ENCODE measurements around the gene ADCY1. TPM values are rescaled to one million over a fixed set of nuclear protein-coding genes. Genes with fewer than 3 reads are reported as not detected.

Gene ADCY1
- total and polyA plus RNA-seq, 7 experiments from 2014 or later, result 0.01 to 5.1 (median 0.01) TPM; not detected in 4

- CTCF ChIA-PET, result no interaction called here
- intact Hi-C loops (cut with micrococcal nuclease), result no loop called here
- Mint-ChIP-seq H3K4me1 (no peaks in the 10 kb centered on the region), H3K9me3 (peaks cover 0 to 4% (median 0%) of the 10 kb centered on the region in 11 donors), H3K27ac (no peak overlapping the region), H3K36me3 (no peaks in the 10 kb centered on the region), H3K27me3 (peaks cover 0 to 17% (median 10%) of the 10 kb centered on the region in 5 donors), H3K4me3 (no peak overlapping the region)
- DNase-seq (peak in 1 of 9 donors; percentile 11), ATAC-seq (no peak)
- H3K36me3 ChIP-seq (ENCODE audit: control insufficient read depth in 2 of 3, insufficient read depth in 3 of 3, low read length in 3 of 3), result no peaks in the 10 kb centered on the region
- no peaks in the 10 kb centered on the region for H3K9me3 ChIP-seq (ENCODE audit: control insufficient read depth in 2 of 3, low read length in 3 of 3)
- no peaks in the 10 kb centered on the region for H3K27me3 ChIP-seq (ENCODE audit: control insufficient read depth in 2 of 2, insufficient read depth in 2 of 2, low read length in 2 of 2)
- POLR2A ChIA-PET, result no interaction called here
- no peak overlapping the region for H3K4me3 ChIP-seq (ENCODE audit: low read length)
- H3K4me1 ChIP-seq (ENCODE audit: control insufficient read depth in 2 of 2, insufficient read depth in 2 of 2, low read length in 2 of 2), result no peaks in the 10 kb centered on the region
- no peak overlapping the region for H3K27ac ChIP-seq (ENCODE audit: low read depth, low read length)
Measured at GRCh38 chr7:45682836-45683555, 108.8 kb downstream of the ADCY1 start.

GRCh38 chr7:45683556-45684148 lies 109.5 kb downstream of the ADCY1 start:
- POLR2A ChIA-PET, result no interaction called here
- intact Hi-C loops (cut with micrococcal nuclease), result no loop called here
- Mint-ChIP-seq H3K4me3 (no peak overlapping the region), H3K9me3 (no peaks in the 10 kb centered on the region), H3K27ac (no peak overlapping the region), H3K4me1 (no peaks in the 10 kb centered on the region), H3K27me3 (peaks cover 0 to 13% (median 6%) of the 10 kb centered on the region in 5 donors), H3K36me3 (no peaks in the 10 kb centered on the region)
- Histone ChIP-seq H3K36me3 (ENCODE audit: control insufficient read depth in 2 of 3, insufficient read depth in 3 of 3, low read length in 3 of 3) (no peaks in the 10 kb centered on the region), H3K4me1 (ENCODE audit: control insufficient read depth in 2 of 2, insufficient read depth in 2 of 2, low read length in 2 of 2) (no peaks in the 10 kb centered on the region), H3K27ac (ENCODE audit: low read depth, low read length) (no peak overlapping the region), H3K9me3 (ENCODE audit: control insufficient read depth in 2 of 3, low read length in 3 of 3) (no peaks in the 10 kb centered on the region), H3K27me3 (ENCODE audit: control insufficient read depth in 2 of 2, insufficient read depth in 2 of 2, low read length in 2 of 2) (no peaks in the 10 kb centered on the region), H3K4me3 (ENCODE audit: low read length) (no peak overlapping the region)
- ATAC-seq (no peak), DNase-seq (peak in 1 of 9 donors; percentile 13)
- CTCF ChIA-PET, result no interaction called here

GRCh38 chr7:45684910-45685618 lies 110.9 kb downstream of the ADCY1 start:
- Mint-ChIP-seq H3K27me3 (peaks cover 0 to 13% (median 0%) of the 10 kb centered on the region in 5 donors), H3K4me1 (no peaks in the 10 kb centered on the region), H3K36me3 (no peaks in the 10 kb centered on the region), H3K27ac (no peak overlapping the region), H3K4me3 (no peak overlapping the region), H3K9me3 (no peaks in the 10 kb centered on the region)
- DNase-seq (peak in 1 of 9 donors; percentile 8), ATAC-seq (no peak)
- no peak overlapping the region for H3K4me3 ChIP-seq (ENCODE audit: low read length)
- POLR2A ChIA-PET, result no interaction called here
- CTCF ChIA-PET, result no interaction called here
- no peaks in the 10 kb centered on the region for H3K27me3 ChIP-seq (ENCODE audit: control insufficient read depth in 2 of 2, insufficient read depth in 2 of 2, low read length in 2 of 2)
- intact Hi-C loops (cut with micrococcal nuclease), result no loop called here
- H3K27ac ChIP-seq (ENCODE audit: low read depth, low read length), result no peak overlapping the region
- no peaks in the 10 kb centered on the region for H3K9me3 ChIP-seq (ENCODE audit: control insufficient read depth in 2 of 3, low read length in 3 of 3)
- H3K36me3 ChIP-seq (ENCODE audit: control insufficient read depth in 2 of 3, insufficient read depth in 3 of 3, low read length in 3 of 3), result no peaks in the 10 kb centered on the region
- H3K4me1 ChIP-seq (ENCODE audit: control insufficient read depth in 2 of 2, insufficient read depth in 2 of 2, low read length in 2 of 2), result no peaks in the 10 kb centered on the region

GRCh38 chr7:45685619-45686240 lies 111.6 kb downstream of the ADCY1 start:
- DNase-seq (peak in 1 of 9 donors; percentile 13), ATAC-seq (no peak)
- Mint-ChIP-seq H3K4me1 (no peaks in the 10 kb centered on the region), H3K27me3 (peaks cover 0 to 10% (median 0%) of the 10 kb centered on the region in 5 donors), H3K36me3 (no peaks in the 10 kb centered on the region), H3K27ac (no peak overlapping the region), H3K4me3 (no peak overlapping the region), H3K9me3 (no peaks in the 10 kb centered on the region)
- Histone ChIP-seq H3K9me3 (ENCODE audit: control insufficient read depth in 2 of 3, low read length in 3 of 3) (no peaks in the 10 kb centered on the region), H3K4me1 (ENCODE audit: control insufficient read depth in 2 of 2, insufficient read depth in 2 of 2, low read length in 2 of 2) (no peaks in the 10 kb centered on the region), H3K27ac (ENCODE audit: low read depth, low read length) (no peak overlapping the region), H3K4me3 (ENCODE audit: low read length) (no peak overlapping the region), H3K36me3 (ENCODE audit: control insufficient read depth in 2 of 3, insufficient read depth in 3 of 3, low read length in 3 of 3) (no peaks in the 10 kb centered on the region), H3K27me3 (ENCODE audit: control insufficient read depth in 2 of 2, insufficient read depth in 2 of 2, low read length in 2 of 2) (no peaks in the 10 kb centered on the region)
- ChIA-PET POLR2A (no interaction called here), CTCF (no interaction called here)
- intact Hi-C loops (cut with micrococcal nuclease), result no loop called here

- Histone ChIP-seq H3K4me1 (ENCODE audit: control insufficient read depth in 2 of 2, insufficient read depth in 2 of 2, low read length in 2 of 2) (no peaks in the 10 kb centered on the region), H3K4me3 (ENCODE audit: low read length) (no peak overlapping the region), H3K27me3 (ENCODE audit: control insufficient read depth in 2 of 2, insufficient read depth in 2 of 2, low read length in 2 of 2) (no peaks in the 10 kb centered on the region), H3K9me3 (ENCODE audit: control insufficient read depth in 2 of 3, low read length in 3 of 3) (no peaks in the 10 kb centered on the region), H3K36me3 (ENCODE audit: control insufficient read depth in 2 of 3, insufficient read depth in 3 of 3, low read length in 3 of 3) (no peaks in the 10 kb centered on the region), H3K27ac (ENCODE audit: low read depth, low read length) (no peak overlapping the region)
- CTCF ChIA-PET, result no interaction called here
- DNase-seq (peak in 1 of 9 donors; percentile 13), ATAC-seq (no peak)
- no peaks in the 10 kb centered on the region for H3K4me1 Mint-ChIP-seq
- H3K27ac Mint-ChIP-seq, result no peak overlapping the region
- intact Hi-C loops (cut with micrococcal nuclease), result no loop called here
- H3K4me3 Mint-ChIP-seq, result no peak overlapping the region
- no peaks in the 10 kb centered on the region for H3K36me3 Mint-ChIP-seq
- H3K27me3 Mint-ChIP-seq, result peaks cover 0 to 8% (median 0%) of the 10 kb centered on the region in 5 donors
- POLR2A ChIA-PET, result no interaction called here
- no peaks in the 10 kb centered on the region for H3K9me3 Mint-ChIP-seq
Measured at GRCh38 chr7:45686441-45687184, 112.4 kb downstream of the ADCY1 start.

GRCh38 chr7:45687185-45687560 lies 113.0 kb downstream of the ADCY1 start:
- Mint-ChIP-seq H3K4me3 (no peak overlapping the region), H3K4me1 (no peaks in the 10 kb centered on the region), H3K36me3 (no peaks in the 10 kb centered on the region), H3K27me3 (peaks cover 0 to 8% (median 0%) of the 10 kb centered on the region in 5 donors), H3K9me3 (no peaks in the 10 kb centered on the region), H3K27ac (no peak overlapping the region)
- intact Hi-C loops (cut with micrococcal nuclease), result no loop called here
- H3K9me3 ChIP-seq (ENCODE audit: control insufficient read depth in 2 of 3, low read length in 3 of 3), result no peaks in the 10 kb centered on the region
- DNase-seq (no peak), ATAC-seq (no peak)
- no peaks in the 10 kb centered on the region for H3K4me1 ChIP-seq (ENCODE audit: control insufficient read depth in 2 of 2, insufficient read depth in 2 of 2, low read length in 2 of 2)
- H3K36me3 ChIP-seq (ENCODE audit: control insufficient read depth in 2 of 3, insufficient read depth in 3 of 3, low read length in 3 of 3), result no peaks in the 10 kb centered on the region
- ChIA-PET CTCF (no interaction called here), POLR2A (no interaction called here)
- no peak overlapping the region for H3K27ac ChIP-seq (ENCODE audit: low read depth, low read length)
- H3K4me3 ChIP-seq (ENCODE audit: low read length), result no peak overlapping the region
- H3K27me3 ChIP-seq (ENCODE audit: control insufficient read depth in 2 of 2, insufficient read depth in 2 of 2, low read length in 2 of 2), result no peaks in the 10 kb centered on the region
